ENCODE results near the gene PTPRD.
"Not testable (repeated sequence)": the region's sequence is repeated elsewhere in the genome, so short reads cannot be mapped to it uniquely, and the experiment has no call there.

The PTPRD gene

GRCh38 chr9:9133526-9133925 is 1479.3 kb downstream of the PTPRD start:
- no peak for TF ChIP-seq POLR2A (IDR thresholded peaks at IDR 0.05; ENCODE audit: low read depth, low read length)
- no peak for TF ChIP-seq TAF1 (IDR thresholded peaks at IDR 0.05; ENCODE audit: borderline replicate concordance, low read depth, low read length)
- no peak for TF ChIP-seq POLR2AphosphoS5 (IDR thresholded peaks at IDR 0.05; ENCODE audit: low read depth, low read length)
- no peak for FAIRE-seq

GRCh38 chr9:9124616-9125015 is 1488.2 kb downstream of the PTPRD start:
- DNase-seq (ENCODE audit: insufficient read length) (no peak), FAIRE-seq (no peak)
- TF ChIP-seq TAF1 (IDR thresholded peaks at IDR 0.05; ENCODE audit: borderline replicate concordance, low read depth, low read length), result no peak

More at GRCh38 chr9:9133526-9133925, 1479.3 kb downstream of the PTPRD start:
- DNase-seq (ENCODE audit: insufficient read length), result no peak

- DNase-seq (ENCODE audit: insufficient read length), result no peak
- TF ChIP-seq TAF1 (IDR thresholded peaks at IDR 0.05; ENCODE audit: borderline replicate concordance, low read depth, low read length) (no peak), POLR2AphosphoS5 (IDR thresholded peaks at IDR 0.05; ENCODE audit: low read depth, low read length) (no peak), POLR2A (IDR thresholded peaks at IDR 0.05; ENCODE audit: low read depth, low read length) (no peak)
- no peak for FAIRE-seq
Observed at GRCh38 chr9:9122230-9122875, 1490.4 kb downstream of the PTPRD start.

- FAIRE-seq (no peak), DNase-seq (ENCODE audit: insufficient read length) (no peak)
- TF ChIP-seq POLR2AphosphoS5 (IDR thresholded peaks at IDR 0.05; ENCODE audit: low read depth, low read length) (no peak), TAF1 (IDR thresholded peaks at IDR 0.05; ENCODE audit: borderline replicate concordance, low read depth, low read length) (no peak), POLR2A (IDR thresholded peaks at IDR 0.05; ENCODE audit: low read depth, low read length) (no peak)
Observed at GRCh38 chr9:9117866-9118265, 1494.9 kb downstream of the PTPRD start.

GRCh38 chr9:9112001-9112720 is 1500.6 kb downstream of the PTPRD start:
- DNase-seq (ENCODE audit: insufficient read length) (no peak), FAIRE-seq (no peak)
- TF ChIP-seq POLR2A (IDR thresholded peaks at IDR 0.05; ENCODE audit: low read depth, low read length) (no peak), TAF1 (IDR thresholded peaks at IDR 0.05; ENCODE audit: borderline replicate concordance, low read depth, low read length) (no peak), POLR2AphosphoS5 (IDR thresholded peaks at IDR 0.05; ENCODE audit: low read depth, low read length) (no peak)

GRCh38 chr9:9108641-9109040 is 1504.2 kb downstream of the PTPRD start:
- TF ChIP-seq POLR2AphosphoS5 (IDR thresholded peaks at IDR 0.05; ENCODE audit: low read depth, low read length) (no peak), POLR2A (IDR thresholded peaks at IDR 0.05; ENCODE audit: low read depth, low read length) (no peak), TAF1 (IDR thresholded peaks at IDR 0.05; ENCODE audit: borderline replicate concordance, low read depth, low read length) (no peak)
- FAIRE-seq (no peak), DNase-seq (ENCODE audit: insufficient read length) (no peak)

- no peak for DNase-seq (ENCODE audit: insufficient read length)
- no peak for FAIRE-seq
- TF ChIP-seq POLR2AphosphoS5 (IDR thresholded peaks at IDR 0.05; ENCODE audit: low read depth, low read length) (no peak), POLR2A (IDR thresholded peaks at IDR 0.05; ENCODE audit: low read depth, low read length) (no peak)
Observed at GRCh38 chr9:9102295-9102694, 1510.5 kb downstream of the PTPRD start.

GRCh38 chr9:9100070-9100469 is 1512.7 kb downstream of the PTPRD start:
- TF ChIP-seq POLR2A (IDR thresholded peaks at IDR 0.05; ENCODE audit: low read depth, low read length) (no peak), TAF1 (IDR thresholded peaks at IDR 0.05; ENCODE audit: borderline replicate concordance, low read depth, low read length) (no peak), POLR2AphosphoS5 (IDR thresholded peaks at IDR 0.05; ENCODE audit: low read depth, low read length) (no peak)
- no peak for FAIRE-seq
- DNase-seq (ENCODE audit: insufficient read length), result no peak

- TF ChIP-seq POLR2AphosphoS5 (IDR thresholded peaks at IDR 0.05; ENCODE audit: low read depth, low read length) (no peak), POLR2A (IDR thresholded peaks at IDR 0.05; ENCODE audit: low read depth, low read length) (no peak), TAF1 (IDR thresholded peaks at IDR 0.05; ENCODE audit: borderline replicate concordance, low read depth, low read length) (no peak)
- FAIRE-seq (no peak), DNase-seq (ENCODE audit: insufficient read length) (no peak)
Observed at GRCh38 chr9:9099646-9100045, 1513.2 kb downstream of the PTPRD start.

- not testable (repeated sequence) for FAIRE-seq; DNase-seq (ENCODE audit: insufficient read length)
Observed at GRCh38 chr9:9097254-9097653, 1515.5 kb downstream of the PTPRD start.

GRCh38 chr9:9091387-9091786 is 1521.4 kb downstream of the PTPRD start:
- TF ChIP-seq TAF1 (IDR thresholded peaks at IDR 0.05; ENCODE audit: borderline replicate concordance, low read depth, low read length) (no peak), POLR2AphosphoS5 (IDR thresholded peaks at IDR 0.05; ENCODE audit: low read depth, low read length) (no peak), POLR2A (IDR thresholded peaks at IDR 0.05; ENCODE audit: low read depth, low read length) (no peak)
- FAIRE-seq (no peak), DNase-seq (ENCODE audit: insufficient read length) (no peak)

- DNase-seq (ENCODE audit: insufficient read length) (no peak), FAIRE-seq (no peak)
- TF ChIP-seq POLR2A (IDR thresholded peaks at IDR 0.05; ENCODE audit: low read depth, low read length) (no peak), POLR2AphosphoS5 (IDR thresholded peaks at IDR 0.05; ENCODE audit: low read depth, low read length) (no peak), TAF1 (IDR thresholded peaks at IDR 0.05; ENCODE audit: borderline replicate concordance, low read depth, low read length) (no peak)
Observed at GRCh38 chr9:9079473-9079872, 1533.3 kb downstream of the PTPRD start.

Measured in GM12892 (cell line).